K562 (cell line): ENCODE measurements around the gene TELO2. TPM values are rescaled to one million over a fixed set of nuclear protein-coding genes. Genes with fewer than 3 reads are reported as not detected.

Experiments
- ATF3 ChIP-seq, 2 experiments: fragments of 450-650 bp in 1 of 2; sonication (generic) in 1 of 2; formaldehyde crosslinking in 1 of 2; IDR thresholded peaks in 1 of 2; conservative IDR thresholded peaks in 1 of 2; 2 replicates each; pipeline versions ENCODE4 v1.6.1 to v1.8.1; 2016 to 2023; ENCODE audit warnings: mild to moderate bottlenecking in 2 of 2, moderate library complexity in 2 of 2, inconsistent platforms in 1 of 2, missing genetic modification reagents in 1 of 2
- CHD7 ChIP-seq: fragments of 200-600 bp; sonication (generic); IDR thresholded peaks from one replicate; pipeline ENCODE4 v1.6.1; 2012; ENCODE audit warnings: mild to moderate bottlenecking, low read depth, low read length, inconsistent platforms
- NR2C2 ChIP-seq, 2 experiments: fragments of 200-800 bp in 1 of 2; sonication (Bioruptor generic) in 1 of 2; sonication (generic) in 1 of 2; formaldehyde crosslinking in 1 of 2; IDR thresholded peaks; 2 replicates each; pipeline versions ENCODE4 v1.6.1 to v1.8.0; 2016 to 2022; ENCODE audit warnings: mild to moderate bottlenecking in 1 of 2, missing compliant biosample characterization in 1 of 2, missing genetic modification characterization in 1 of 2, missing genetic modification reagents in 1 of 2
- polyA plus RNA-seq, 8 experiments: library from polyadenylated mRNA; depleted of rRNA in 4 of 8; stranded (reverse) in 5 of 8; unstranded in 3 of 8; fragments of >200 nt; fragmentation: Nextera tagmentation in 2 of 8; fragmentation: Illumina TruSeq in 1 of 8; extraction: Ambion mirVana in 2 of 8; extraction: Trizol in 1 of 8; gene quantifications; 2 replicates each; pipeline versions ENCODE4 v1.2.1 to v1.2.3, GENCODE V29; 2011 to 2014; ENCODE audit warnings: inconsistent platforms in 1 of 8, missing spikeins in 1 of 8
- total RNA-seq, 7 experiments: library from RNA; depleted of rRNA in 6 of 7; stranded (reverse); fragments of >200 nt in 6 of 7; fragmentation: Illumina TruSeq in 2 of 7; extraction: Trizol in 2 of 7; gene quantifications; 2 replicates each; pipeline versions ENCODE4 v1.2.1 to v1.2.3, GENCODE V29; 2011 to 2021; ENCODE audit warnings: low replicate concordance in 1 of 7

Gene TELO2
- total and polyA plus RNA-seq, 9 of the 15 experiments (the other 6 are each of a cell fraction or from before 2014, with no cell fraction given): 0.51 to 91.8 (median 14.5) TPM

- TF ChIP-seq CHD7 (no peak), ATF3 (IDR thresholded peaks at IDR 0.05) (0 out of 2 replicates have a peak, but pooled peaks have one; percentile 7), ATF3 (CRISPR knock-in tag; conservative IDR thresholded peaks at IDR 0.05) (no peak), NR2C2 (CRISPR knock-in tag; IDR thresholded peaks at IDR 0.05) (no peak), NR2C2 (tag; IDR thresholded peaks at IDR 0.05) (no peak)
Measured at GRCh38 chr16:1481906-1482835, 11.0 kb upstream of the TELO2 start (continued).
